GM12878 (cell line): ENCODE results near the gene KITLG. TPM values are rescaled to one million over a fixed set of nuclear protein-coding genes. Genes with fewer than 3 reads are reported as not detected.

Experiments used
- ATAC-seq: fragments of 200-7000 bp; cut with Tn5 transposase; 3 replicates; pipeline ENCODE4 v1.9.1; 2020; ENCODE audit warnings: mild to moderate bottlenecking, moderate library complexity
- BruUV-seq: library from RNA; stranded (reverse); fragments of 400-500 nt; replicated peaks from 2 replicates; lab custom pipeline; 2021; lab: Mats Ljungman, UMichigan
- CTCF ChIA-PET: fragments of 300-600 bp; sonication (Branson Sonifier 250); formaldehyde crosslinking; extraction: SDS; loops from one replicate; lab custom pipeline; 2021; ENCODE audit warnings: inconsistent platforms; lab: Yijun Ruan, JAX
- POLR2A ChIA-PET: fragments of 350-600 bp; formaldehyde crosslinking; extraction: SDS; loops from one replicate; lab custom pipeline; 2021; ENCODE audit warnings: inconsistent platforms; lab: Charles Lee
- RAD21 ChIA-PET: fragments of 300-600 bp; sonication (Branson Sonifier 250); formaldehyde crosslinking; loops from one replicate; lab custom pipeline; 2023; ENCODE audit warnings: antibody characterized with exemption; ENCODE audit not compliant: unreplicated experiment; lab: Charles Lee
- SMC1A ChIA-PET: fragments of 300-600 bp; sonication (Branson Sonifier 250); formaldehyde crosslinking; loops from one replicate; lab custom pipeline; 2023; ENCODE audit not compliant: unreplicated experiment, uncharacterized antibody; lab: Charles Lee
- DNase-seq: peaks from one replicate; pipeline ENCODE4 v3.0.0-alpha.2; 2011; ENCODE audit warnings: low read depth, low spot score
- FAIRE-seq: peaks from 3 replicates; lab custom pipeline; 2011; peaks lifted over from hg19 to GRCh38; lab: Jason Lieb, UNC
- H2AFZ ChIP-seq: 2 replicates; pipeline ENCODE4 v1.6.0; 2011; ENCODE audit warnings: low read depth, low read length, control low read depth; ENCODE audit not compliant: control insufficient read depth
- H3K27ac ChIP-seq: 2 replicates; pipeline ENCODE4 v1.5.1; 2011; ENCODE audit warnings: control low read depth; ENCODE audit not compliant: control insufficient read depth, insufficient read depth
- H3K27me3 ChIP-seq, 2 experiments: replicated peaks in 1 of 2; 2 replicates each; pipeline versions ENCODE4 v1.6.0 to v1.6.1; 2011; ENCODE audit warnings: low read length in 1 of 2; ENCODE audit not compliant: control insufficient read depth in 2 of 2, insufficient read depth in 2 of 2
- H3K36me3 ChIP-seq, 2 experiments: 2 replicates each; pipeline ENCODE4 v1.5.1; 2011; ENCODE audit warnings: low read length in 1 of 2; ENCODE audit not compliant: control insufficient read depth in 2 of 2, insufficient read depth in 2 of 2
- H3K4me1 ChIP-seq: 2 replicates; pipeline ENCODE4 v1.6.1; 2011; ENCODE audit warnings: mild to moderate bottlenecking, low read length, moderate library complexity, mixed read lengths; ENCODE audit not compliant: control insufficient read depth, insufficient read depth
- H3K4me2 ChIP-seq: 2 replicates; pipeline ENCODE4 v1.6.0; 2011; ENCODE audit warnings: control low read depth; ENCODE audit not compliant: control insufficient read depth, insufficient read depth
- H3K4me3 ChIP-seq: fragments of 200-600 bp; sonication (generic); 2 replicates; pipeline ENCODE4 v1.5.1; 2016
- H3K79me2 ChIP-seq: 2 replicates; pipeline ENCODE4 v1.6.0; 2011; ENCODE audit warnings: low read length; ENCODE audit not compliant: control insufficient read depth, insufficient read depth
- H3K9ac ChIP-seq: 2 replicates; pipeline ENCODE4 v1.8.0; 2011; ENCODE audit warnings: low read length, control low read depth, mixed read lengths; ENCODE audit not compliant: control insufficient read depth, insufficient read depth
- H3K9me3 ChIP-seq: replicated peaks from 3 replicates; pipeline ENCODE4 v1.5.1; 2011; ENCODE audit warnings: mild to moderate bottlenecking, low read length; ENCODE audit not compliant: control insufficient read depth, insufficient read depth
- H4K20me1 ChIP-seq: 2 replicates; pipeline ENCODE4 v1.6.0; 2011; ENCODE audit not compliant: control insufficient read depth, insufficient read depth
- ESRRA ChIP-seq: IDR thresholded peaks from 2 replicates; pipeline ENCODE4 v1.6.1; 2012; ENCODE audit warnings: mild to moderate bottlenecking, low read length, improper control_type of control experiment
- HDAC2 ChIP-seq: fragments of 200-600 bp; sonication (generic); IDR thresholded peaks from 2 replicates; pipeline ENCODE4 v1.6.1; 2017
- IKZF1 ChIP-seq: fragments of 450-650 bp; conservative IDR thresholded peaks from 2 replicates; pipeline ENCODE4 v1.6.1; 2017; ENCODE audit warnings: antibody characterized with exemption, mild to moderate bottlenecking
- MTA2 ChIP-seq: fragments of 450-650 bp; IDR thresholded peaks from 2 replicates; pipeline ENCODE4 v1.6.1; 2016; ENCODE audit warnings: low read depth, mild to moderate bottlenecking, moderate library complexity
- MXI1 ChIP-seq: fragments of 150-350 bp; IDR thresholded peaks from 2 replicates; pipeline ENCODE4 v1.6.1; 2011; ENCODE audit warnings: low read depth, mild to moderate bottlenecking, inconsistent platforms, low read length, improper control_type of control experiment
- PML ChIP-seq: IDR thresholded peaks from 2 replicates; pipeline ENCODE4 v1.6.1; 2012; ENCODE audit warnings: low read length, inconsistent platforms
- POLR2AphosphoS5 ChIP-seq: IDR thresholded peaks from 2 replicates; pipeline ENCODE4 v1.6.1; 2011; ENCODE audit warnings: mild to moderate bottlenecking, low read length, inconsistent platforms
- SREBF2 ChIP-seq: IDR thresholded peaks from 2 replicates; pipeline ENCODE4 v1.6.1; 2012; ENCODE audit warnings: mild to moderate bottlenecking, low read length
- TCF3 ChIP-seq: IDR thresholded peaks from 2 replicates; pipeline ENCODE4 v1.6.1; 2012; ENCODE audit warnings: low read depth, mild to moderate bottlenecking, low read length, borderline replicate concordance; ENCODE audit not compliant: insufficient read depth
- ZNF207 ChIP-seq: fragments of 450-650 bp; IDR thresholded peaks from 2 replicates; pipeline ENCODE4 v1.6.1; 2014; ENCODE audit warnings: antibody characterized with exemption, mild to moderate bottlenecking, borderline replicate concordance
- ZSCAN29 ChIP-seq: fragments of 450-650 bp; IDR thresholded peaks from 2 replicates; pipeline ENCODE4 v1.6.1; 2017; ENCODE audit warnings: mild to moderate bottlenecking, moderate library complexity
- WGBS: methylation state at CpG from one replicate; pipeline ENCODE4 v1.1.6; 2016; ENCODE audit warnings: low lambda C conversion rate; ENCODE audit not compliant: insufficient replicate concordance, insufficient coverage; ENCODE audit errors: missing lambda C conversion rate; 5-methylcytosine and 5-hydroxymethylcytosine counted together
- in situ Hi-C: fragments of 300-500 bp; cut with MboI; formaldehyde crosslinking; loops from 9 replicates; pipeline ENCODE4 v1.14.3; 2018; ENCODE audit warnings: mixed read lengths
- intact Hi-C: fragments of 100-400 bp; cut with micrococcal nuclease; formaldehyde crosslinking; loops from one replicate; pipeline ENCODE4 v1.14.2; 2022; ENCODE audit not compliant: unreplicated experiment
- polyA plus RNA-seq, 11 experiments: library from polyadenylated mRNA; depleted of rRNA in 4 of 11; unstranded in 6 of 11; stranded (reverse) in 5 of 11; fragments of >200 nt; fragmentation: Nextera tagmentation in 4 of 11; fragmentation: Illumina TruSeq in 1 of 11; extraction: Ambion mirVana in 4 of 11; extraction: Trizol in 1 of 11; gene quantifications; 1 replicate in 1 of 11; 2 replicates in 10 of 11; pipeline versions ENCODE4 v1.2.1 to v1.2.3, GENCODE V29; 2011 to 2016; ENCODE audit warnings: inconsistent platforms in 2 of 11, missing spikeins in 2 of 11, low read depth in 1 of 11
- total RNA-seq, 4 experiments: library from RNA; depleted of rRNA in 3 of 4; stranded (reverse); fragments of >200 nt in 3 of 4; fragmentation: Illumina TruSeq in 1 of 4; extraction: Trizol in 1 of 4; gene quantifications; 2 replicates each; pipeline versions ENCODE4 v1.2.1 to v1.2.3, GENCODE V29; 2013 to 2021
- TF ChIP-seq, protein P1 (sequence below): fragments of 450-650 bp; IDR thresholded peaks from 2 replicates; pipeline ENCODE4 v1.6.1; 2017; ENCODE audit warnings: mild to moderate bottlenecking
- TF ChIP-seq, protein P2 (sequence below): fragments of 450-650 bp; conservative IDR thresholded peaks from 2 replicates; pipeline ENCODE4 v1.6.1; 2017; ENCODE audit warnings: mild to moderate bottlenecking, moderate library complexity
- TF ChIP-seq, protein P3 (sequence below): fragments of 450-650 bp; IDR thresholded peaks from 2 replicates; pipeline ENCODE4 v1.6.1; 2017; ENCODE audit warnings: antibody characterized with exemption, mild to moderate bottlenecking, moderate library complexity
- TF ChIP-seq, protein P4 (sequence below): fragments of 450-650 bp; IDR thresholded peaks from 2 replicates; pipeline ENCODE4 v1.6.1; 2017; ENCODE audit warnings: low read depth, mild to moderate bottlenecking, moderate library complexity
- TF ChIP-seq, protein P5 (sequence below): IDR thresholded peaks from 2 replicates; pipeline ENCODE4 v1.6.1; 2012; ENCODE audit warnings: low read length, inconsistent platforms

Gene KITLG
- total and polyA plus RNA-seq, 10 of the 15 experiments (the other 5 are each of a cell fraction or from before 2014, with no cell fraction given): 0.02 to 0.51 (median 0.09) TPM; not detected in 1

DNA sequence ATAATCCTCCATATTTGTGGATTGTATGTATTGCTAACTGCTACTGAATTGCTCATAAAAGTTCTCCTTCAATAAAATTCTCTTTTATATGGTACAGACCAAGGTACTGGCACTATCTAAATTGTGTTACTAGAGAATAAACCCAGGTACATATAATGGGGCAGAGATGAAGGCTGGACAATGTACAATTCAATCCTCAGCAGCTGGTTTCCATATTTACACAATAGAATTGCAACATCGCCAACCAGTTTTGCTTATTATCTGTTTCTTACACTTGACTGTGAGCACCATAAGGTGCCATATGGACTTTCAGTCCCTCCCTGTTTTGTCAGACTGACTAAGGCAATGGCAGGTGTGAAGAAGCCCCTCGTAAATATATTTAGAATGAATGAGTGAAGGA is 18.1 kb downstream of the KITLG start:
- no peaks in the 10 kb centered on the region for H3K79me2 ChIP-seq
- ChIA-PET CTCF (no interaction called here), SMC1A (interaction anchor here (0.7 to 1.0 kb wide), 2 partner anchors 9 to 11 kb away, joined by 3 read pairs; no protein-coding TSS in a partner anchor), POLR2A (interaction anchor here (0.6 kb wide), 1 partner anchor 83 kb away, joined by 5 read pairs; no protein-coding TSS in a partner anchor), RAD21 (no interaction called here)
- ATAC-seq (no peak), FAIRE-seq (no peak), DNase-seq (no peak)
- in situ Hi-C loops: no loop called here
- H3K27ac ChIP-seq: no peak overlapping the region
- H3K4me2 ChIP-seq: no peak overlapping the region
- no TSS peak for BruUV-seq
- no peaks in the 10 kb centered on the region for H3K36me3 ChIP-seq
- no peaks in the 10 kb centered on the region for H3K9me3 ChIP-seq
- no peaks in the 10 kb centered on the region; a peak in 1 of 4 replicates for H3K27me3 ChIP-seq
- H3K4me3 ChIP-seq: no peak overlapping the region
- no peak overlapping the region for H2AFZ ChIP-seq
- no peaks in the 10 kb centered on the region for H3K4me1 ChIP-seq
- H3K9ac ChIP-seq: no peak overlapping the region
- no peaks in the 10 kb centered on the region for H4K20me1 ChIP-seq
- 24% methylated on average over 2 of the region's 2 CpGs for WGBS
- intact Hi-C loops: no loop called here
- TF ChIP-seq, protein P1, sequence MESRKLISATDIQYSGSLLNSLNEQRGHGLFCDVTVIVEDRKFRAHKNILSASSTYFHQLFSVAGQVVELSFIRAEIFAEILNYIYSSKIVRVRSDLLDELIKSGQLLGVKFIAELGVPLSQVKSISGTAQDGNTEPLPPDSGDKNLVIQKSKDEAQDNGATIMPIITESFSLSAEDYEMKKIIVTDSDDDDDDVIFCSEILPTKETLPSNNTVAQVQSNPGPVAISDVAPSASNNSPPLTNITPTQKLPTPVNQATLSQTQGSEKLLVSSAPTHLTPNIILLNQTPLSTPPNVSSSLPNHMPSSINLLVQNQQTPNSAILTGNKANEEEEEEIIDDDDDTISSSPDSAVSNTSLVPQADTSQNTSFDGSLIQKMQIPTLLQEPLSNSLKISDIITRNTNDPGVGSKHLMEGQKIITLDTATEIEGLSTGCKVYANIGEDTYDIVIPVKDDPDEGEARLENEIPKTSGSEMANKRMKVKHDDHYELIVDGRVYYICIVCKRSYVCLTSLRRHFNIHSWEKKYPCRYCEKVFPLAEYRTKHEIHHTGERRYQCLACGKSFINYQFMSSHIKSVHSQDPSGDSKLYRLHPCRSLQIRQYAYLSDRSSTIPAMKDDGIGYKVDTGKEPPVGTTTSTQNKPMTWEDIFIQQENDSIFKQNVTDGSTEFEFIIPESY: no peak
- TF ChIP-seq, protein P2, sequence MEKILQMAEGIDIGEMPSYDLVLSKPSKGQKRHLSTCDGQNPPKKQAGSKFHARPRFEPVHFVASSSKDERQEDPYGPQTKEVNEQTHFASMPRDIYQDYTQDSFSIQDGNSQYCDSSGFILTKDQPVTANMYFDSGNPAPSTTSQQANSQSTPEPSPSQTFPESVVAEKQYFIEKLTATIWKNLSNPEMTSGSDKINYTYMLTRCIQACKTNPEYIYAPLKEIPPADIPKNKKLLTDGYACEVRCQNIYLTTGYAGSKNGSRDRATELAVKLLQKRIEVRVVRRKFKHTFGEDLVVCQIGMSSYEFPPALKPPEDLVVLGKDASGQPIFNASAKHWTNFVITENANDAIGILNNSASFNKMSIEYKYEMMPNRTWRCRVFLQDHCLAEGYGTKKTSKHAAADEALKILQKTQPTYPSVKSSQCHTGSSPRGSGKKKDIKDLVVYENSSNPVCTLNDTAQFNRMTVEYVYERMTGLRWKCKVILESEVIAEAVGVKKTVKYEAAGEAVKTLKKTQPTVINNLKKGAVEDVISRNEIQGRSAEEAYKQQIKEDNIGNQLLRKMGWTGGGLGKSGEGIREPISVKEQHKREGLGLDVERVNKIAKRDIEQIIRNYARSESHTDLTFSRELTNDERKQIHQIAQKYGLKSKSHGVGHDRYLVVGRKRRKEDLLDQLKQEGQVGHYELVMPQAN: no peak
- TF ChIP-seq SREBF2 (no peak), MTA2 (no peak), POLR2AphosphoS5 (no peak), HDAC2 (no peak), IKZF1 (no peak), MXI1 (no peak), ZNF207 (no peak), PML (no peak), TCF3 (no peak), ESRRA (no peak), ZSCAN29 (no peak)
- TF ChIP-seq, protein P3, sequence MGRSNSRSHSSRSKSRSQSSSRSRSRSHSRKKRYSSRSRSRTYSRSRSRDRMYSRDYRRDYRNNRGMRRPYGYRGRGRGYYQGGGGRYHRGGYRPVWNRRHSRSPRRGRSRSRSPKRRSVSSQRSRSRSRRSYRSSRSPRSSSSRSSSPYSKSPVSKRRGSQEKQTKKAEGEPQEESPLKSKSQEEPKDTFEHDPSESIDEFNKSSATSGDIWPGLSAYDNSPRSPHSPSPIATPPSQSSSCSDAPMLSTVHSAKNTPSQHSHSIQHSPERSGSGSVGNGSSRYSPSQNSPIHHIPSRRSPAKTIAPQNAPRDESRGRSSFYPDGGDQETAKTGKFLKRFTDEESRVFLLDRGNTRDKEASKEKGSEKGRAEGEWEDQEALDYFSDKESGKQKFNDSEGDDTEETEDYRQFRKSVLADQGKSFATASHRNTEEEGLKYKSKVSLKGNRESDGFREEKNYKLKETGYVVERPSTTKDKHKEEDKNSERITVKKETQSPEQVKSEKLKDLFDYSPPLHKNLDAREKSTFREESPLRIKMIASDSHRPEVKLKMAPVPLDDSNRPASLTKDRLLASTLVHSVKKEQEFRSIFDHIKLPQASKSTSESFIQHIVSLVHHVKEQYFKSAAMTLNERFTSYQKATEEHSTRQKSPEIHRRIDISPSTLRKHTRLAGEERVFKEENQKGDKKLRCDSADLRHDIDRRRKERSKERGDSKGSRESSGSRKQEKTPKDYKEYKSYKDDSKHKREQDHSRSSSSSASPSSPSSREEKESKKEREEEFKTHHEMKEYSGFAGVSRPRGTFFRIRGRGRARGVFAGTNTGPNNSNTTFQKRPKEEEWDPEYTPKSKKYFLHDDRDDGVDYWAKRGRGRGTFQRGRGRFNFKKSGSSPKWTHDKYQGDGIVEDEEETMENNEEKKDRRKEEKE: no peak
- TF ChIP-seq, protein P4, sequence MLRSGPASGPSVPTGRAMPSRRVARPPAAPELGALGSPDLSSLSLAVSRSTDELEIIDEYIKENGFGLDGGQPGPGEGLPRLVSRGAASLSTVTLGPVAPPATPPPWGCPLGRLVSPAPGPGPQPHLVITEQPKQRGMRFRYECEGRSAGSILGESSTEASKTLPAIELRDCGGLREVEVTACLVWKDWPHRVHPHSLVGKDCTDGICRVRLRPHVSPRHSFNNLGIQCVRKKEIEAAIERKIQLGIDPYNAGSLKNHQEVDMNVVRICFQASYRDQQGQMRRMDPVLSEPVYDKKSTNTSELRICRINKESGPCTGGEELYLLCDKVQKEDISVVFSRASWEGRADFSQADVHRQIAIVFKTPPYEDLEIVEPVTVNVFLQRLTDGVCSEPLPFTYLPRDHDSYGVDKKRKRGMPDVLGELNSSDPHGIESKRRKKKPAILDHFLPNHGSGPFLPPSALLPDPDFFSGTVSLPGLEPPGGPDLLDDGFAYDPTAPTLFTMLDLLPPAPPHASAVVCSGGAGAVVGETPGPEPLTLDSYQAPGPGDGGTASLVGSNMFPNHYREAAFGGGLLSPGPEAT: no peak
- TF ChIP-seq, protein P5, sequence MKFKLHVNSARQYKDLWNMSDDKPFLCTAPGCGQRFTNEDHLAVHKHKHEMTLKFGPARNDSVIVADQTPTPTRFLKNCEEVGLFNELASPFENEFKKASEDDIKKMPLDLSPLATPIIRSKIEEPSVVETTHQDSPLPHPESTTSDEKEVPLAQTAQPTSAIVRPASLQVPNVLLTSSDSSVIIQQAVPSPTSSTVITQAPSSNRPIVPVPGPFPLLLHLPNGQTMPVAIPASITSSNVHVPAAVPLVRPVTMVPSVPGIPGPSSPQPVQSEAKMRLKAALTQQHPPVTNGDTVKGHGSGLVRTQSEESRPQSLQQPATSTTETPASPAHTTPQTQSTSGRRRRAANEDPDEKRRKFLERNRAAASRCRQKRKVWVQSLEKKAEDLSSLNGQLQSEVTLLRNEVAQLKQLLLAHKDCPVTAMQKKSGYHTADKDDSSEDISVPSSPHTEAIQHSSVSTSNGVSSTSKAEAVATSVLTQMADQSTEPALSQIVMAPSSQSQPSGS: no peak
